Hair follicular keratinocyte (primary cell): ENCODE measurements around the gene FEV. TPM values are rescaled to one million over a fixed set of nuclear protein-coding genes. Genes with fewer than 3 reads are reported as not detected.

Source experiments
- total RNA-seq: library from RNA; depleted of rRNA; stranded (reverse); fragments of >200 nt; gene quantifications from 2 replicates; pipeline ENCODE4 v1.2.3, GENCODE V29; 2015

FEV gene
- not detected in 2 replicates for total RNA-seq

DNA sequence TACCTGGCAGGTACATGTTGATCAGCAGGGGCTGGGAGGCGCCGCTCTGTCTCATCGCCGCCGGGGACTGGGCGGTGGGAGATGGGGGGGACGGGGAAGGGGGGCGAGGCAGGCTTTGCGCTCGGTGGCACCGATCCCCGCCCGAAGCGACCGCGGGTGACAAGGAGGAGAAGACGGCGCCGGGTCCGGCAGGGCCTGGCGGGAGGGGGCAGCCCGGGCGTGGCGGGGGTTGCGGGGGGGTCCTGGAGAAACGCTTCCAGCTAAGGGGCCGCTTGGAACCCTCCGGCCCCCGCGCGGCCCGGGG, at the start of gene FEV:
Gene FEV, minus strand, starts transcription at position 164 of the 304 bp plus-strand sequence. Its CDS starts 109 bp downstream, at position 55.

GRCh38 chr2:218993345-218994315, 8.6 kb upstream of the FEV start, which contains the start of gene CRYBA2:
CRYBA2 (minus strand) TSS chr2:218993422; CDS start chr2:218993176, 246 bp downstream.

GRCh38 chr2:218959141-218959731, 25.7 kb downstream of the FEV start, which contains the start of gene CDK5R2:
CDK5R2 (plus strand) TSS chr2:218959666; CDS start chr2:218959821, 155 bp downstream.

Other genes with a start within 250 kb of the FEV start
- 0.42 and 2.7 TPM in 2 replicates for gene CYP27A1, start 203.0 kb downstream of the FEV start, total RNA-seq
- not detected in 2 replicates for gene PRKAG3, start 153.4 kb downstream of the FEV start, total RNA-seq
- 0.16 TPM in 1 of 2 replicates, not detected in the other for gene WNT6, start 125.4 kb downstream of the FEV start, total RNA-seq
- gene WNT10A, start 104.3 kb downstream of the FEV start, total RNA-seq, result 1.1 and 4.2 TPM in 2 replicates
- 0.55 TPM in 1 of 2 replicates, not detected in the other for gene CDK5R2, start 25.5 kb downstream of the FEV start, total RNA-seq
- not detected in 2 replicates for gene CRYBA2, start 8.2 kb upstream of the FEV start, total RNA-seq
- gene CFAP65, start 56.3 kb upstream of the FEV start, total RNA-seq, result not detected in 2 replicates
- gene IHH, start 75.7 kb upstream of the FEV start, total RNA-seq, result not detected in 2 replicates
- 7.3 and 12.3 TPM in 2 replicates for gene NHEJ1, start 175.6 kb upstream of the FEV start, total RNA-seq
- 0.11 and 0.39 TPM in 2 replicates for gene SLC23A3, start 184.8 kb upstream of the FEV start, total RNA-seq
- 40.1 and 43.7 TPM in 2 replicates for gene CNPPD1, start 191.7 kb upstream of the FEV start, total RNA-seq
- 44.2 and 46.0 TPM in 2 replicates for gene RETREG2, start 193.1 kb upstream of the FEV start, total RNA-seq
- 38.2 and 42.1 TPM in 2 replicates for gene ZFAND2B, start 221.6 kb upstream of the FEV start, total RNA-seq
- gene ABCB6, start 233.8 kb upstream of the FEV start, total RNA-seq, result 9.5 and 15.1 TPM in 2 replicates
- gene ATG9A, start 244.5 kb upstream of the FEV start, total RNA-seq, result 36.9 and 40.2 TPM in 2 replicates
- 23.5 and 27.4 TPM in 2 replicates for gene ANKZF1, start 244.6 kb upstream of the FEV start, total RNA-seq